Measurements from ENCODE around the gene ZNF286A. TPM values are rescaled to one million over a fixed set of nuclear protein-coding genes. Genes with fewer than 3 reads are reported as not detected.

ZNF286A gene
- total and polyA plus RNA-seq, 2 donors (not counting 1 experiment from before 2014, with no cell fraction given): 31.3 to 45.9 TPM

DNA sequence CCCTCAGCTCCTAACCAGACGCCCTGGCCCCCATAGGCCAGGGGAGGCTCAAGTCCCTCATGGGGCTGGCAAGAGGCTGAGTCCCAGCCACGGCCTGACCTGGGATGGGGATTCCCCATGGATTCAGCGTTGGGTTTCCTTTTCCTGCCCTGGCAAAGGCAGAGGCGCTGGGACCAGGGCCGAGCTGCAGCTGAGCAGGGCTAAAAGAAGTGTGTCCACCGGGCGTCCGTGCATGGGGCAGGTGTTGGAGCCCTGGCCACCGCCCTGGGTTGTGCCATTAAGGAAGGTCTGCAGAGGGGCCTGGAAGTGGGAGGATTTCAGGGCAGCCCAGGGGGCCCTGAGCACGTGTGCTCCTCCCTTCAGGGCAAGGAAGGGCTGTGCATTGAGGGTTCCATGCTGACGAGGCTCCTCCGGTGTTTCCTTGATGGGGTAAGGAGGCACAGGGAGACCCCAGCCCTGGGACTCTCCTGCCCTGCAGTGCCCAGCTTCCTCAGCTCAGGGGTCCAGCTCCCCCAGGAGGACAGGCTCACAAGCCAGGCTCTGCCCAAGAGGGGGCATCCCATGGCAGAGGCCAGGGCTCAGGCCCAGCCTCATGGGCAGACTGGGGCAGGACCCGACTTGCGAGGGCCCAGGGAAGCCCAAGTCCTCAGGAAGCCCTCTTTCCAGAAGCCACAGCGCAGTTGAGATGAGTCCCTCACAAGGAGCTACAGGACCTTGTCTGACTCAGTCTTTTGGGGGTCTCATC, 42.7 kb downstream of the ZNF286A start:
- Histone ChIP-seq H3K9ac (ENCODE audit: insufficient read depth, low read length) (no peak overlapping the region), H3K27me3 (ENCODE audit: control insufficient read depth, insufficient read depth, low read length) (no peaks in the 10 kb centered on the region), H3K27ac (ENCODE audit: insufficient read depth, low read length) (no peak overlapping the region), H3K36me3 (ENCODE audit: control insufficient read depth, insufficient read depth, low read length) (no peaks in the 10 kb centered on the region), H3K4me2 (ENCODE audit: extremely low read depth, insufficient read depth, low read length) (no peak overlapping the region), H3K79me2 (ENCODE audit: control insufficient read depth, insufficient read depth, low read length) (no peaks in the 10 kb centered on the region), H3K4me1 (ENCODE audit: control insufficient read depth, extremely low read depth, insufficient read depth, low read length) (no peaks in the 10 kb centered on the region), H3K4me3 (replicated peaks in 1 of 4; ENCODE audit: control extremely low read depth in 1 of 4, insufficient read depth in 1 of 4, low read depth in 3 of 4, low read length in 4 of 4) (no peak overlapping the region), H3K9me3 (ENCODE audit: control insufficient read depth, insufficient read depth, low read depth, low read length) (no peaks in the 10 kb centered on the region), H2AFZ (ENCODE audit: low read length) (no peak overlapping the region), H4K20me1 (ENCODE audit: control insufficient read depth, extremely low read depth, insufficient read depth, low read length) (no peaks in the 10 kb centered on the region)
- no peak for TF ChIP-seq EZH2 (IDR thresholded peaks at IDR 0.05; ENCODE audit: low read length, missing control alignments)
- TF ChIP-seq, protein P1, sequence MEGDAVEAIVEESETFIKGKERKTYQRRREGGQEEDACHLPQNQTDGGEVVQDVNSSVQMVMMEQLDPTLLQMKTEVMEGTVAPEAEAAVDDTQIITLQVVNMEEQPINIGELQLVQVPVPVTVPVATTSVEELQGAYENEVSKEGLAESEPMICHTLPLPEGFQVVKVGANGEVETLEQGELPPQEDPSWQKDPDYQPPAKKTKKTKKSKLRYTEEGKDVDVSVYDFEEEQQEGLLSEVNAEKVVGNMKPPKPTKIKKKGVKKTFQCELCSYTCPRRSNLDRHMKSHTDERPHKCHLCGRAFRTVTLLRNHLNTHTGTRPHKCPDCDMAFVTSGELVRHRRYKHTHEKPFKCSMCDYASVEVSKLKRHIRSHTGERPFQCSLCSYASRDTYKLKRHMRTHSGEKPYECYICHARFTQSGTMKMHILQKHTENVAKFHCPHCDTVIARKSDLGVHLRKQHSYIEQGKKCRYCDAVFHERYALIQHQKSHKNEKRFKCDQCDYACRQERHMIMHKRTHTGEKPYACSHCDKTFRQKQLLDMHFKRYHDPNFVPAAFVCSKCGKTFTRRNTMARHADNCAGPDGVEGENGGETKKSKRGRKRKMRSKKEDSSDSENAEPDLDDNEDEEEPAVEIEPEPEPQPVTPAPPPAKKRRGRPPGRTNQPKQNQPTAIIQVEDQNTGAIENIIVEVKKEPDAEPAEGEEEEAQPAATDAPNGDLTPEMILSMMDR (conservative IDR thresholded peaks at IDR 0.05 in 1 of 2, IDR thresholded peaks at IDR 0.05 in 1 of 2; ENCODE audit: low read depth in 1 of 2, low read length in 2 of 2): no peak
- no peak for DNase-seq (ENCODE audit: low read depth in 2 of 2)

DNA sequence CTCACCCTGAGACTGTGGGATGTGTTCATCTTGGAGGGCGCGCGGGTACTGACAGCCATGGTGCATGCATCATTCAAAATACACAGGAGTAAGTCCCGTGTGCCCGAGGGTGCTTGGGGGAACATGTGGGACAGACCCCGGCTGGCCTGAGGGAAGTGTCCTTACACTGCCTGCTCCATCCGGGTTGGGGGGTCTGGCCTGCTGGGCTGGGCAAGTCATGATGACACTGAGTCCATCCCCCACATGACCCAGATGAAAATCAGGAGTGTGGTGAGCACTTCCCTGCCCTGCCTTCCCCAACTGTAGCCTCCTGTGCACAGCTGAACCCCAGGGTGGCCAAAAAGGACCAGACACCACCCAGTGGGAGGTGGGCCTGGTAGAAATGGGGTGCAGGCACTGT, 43.4 kb downstream of the ZNF286A start:
- Histone ChIP-seq H3K4me3 (replicated peaks in 1 of 4; ENCODE audit: control extremely low read depth in 1 of 4, insufficient read depth in 1 of 4, low read depth in 3 of 4, low read length in 4 of 4) (no peak overlapping the region), H2AFZ (ENCODE audit: low read length) (no peak overlapping the region), H4K20me1 (ENCODE audit: control insufficient read depth, extremely low read depth, insufficient read depth, low read length) (no peaks in the 10 kb centered on the region), H3K4me1 (ENCODE audit: control insufficient read depth, extremely low read depth, insufficient read depth, low read length) (no peaks in the 10 kb centered on the region), H3K36me3 (ENCODE audit: control insufficient read depth, insufficient read depth, low read length) (no peaks in the 10 kb centered on the region), H3K4me2 (ENCODE audit: extremely low read depth, insufficient read depth, low read length) (no peak overlapping the region), H3K9ac (ENCODE audit: insufficient read depth, low read length) (no peak overlapping the region), H3K27ac (ENCODE audit: insufficient read depth, low read length) (no peak overlapping the region), H3K79me2 (ENCODE audit: control insufficient read depth, insufficient read depth, low read length) (no peaks in the 10 kb centered on the region), H3K9me3 (ENCODE audit: control insufficient read depth, insufficient read depth, low read depth, low read length) (no peaks in the 10 kb centered on the region), H3K27me3 (ENCODE audit: control insufficient read depth, insufficient read depth, low read length) (no peaks in the 10 kb centered on the region)
- DNase-seq (ENCODE audit: low read depth in 2 of 2): no peak
- TF ChIP-seq EZH2 (IDR thresholded peaks at IDR 0.05; ENCODE audit: low read length, missing control alignments): no peak
- TF ChIP-seq, protein P1 (conservative IDR thresholded peaks at IDR 0.05 in 1 of 2, IDR thresholded peaks at IDR 0.05 in 1 of 2; ENCODE audit: low read depth in 1 of 2, low read length in 2 of 2): no peak

DNA sequence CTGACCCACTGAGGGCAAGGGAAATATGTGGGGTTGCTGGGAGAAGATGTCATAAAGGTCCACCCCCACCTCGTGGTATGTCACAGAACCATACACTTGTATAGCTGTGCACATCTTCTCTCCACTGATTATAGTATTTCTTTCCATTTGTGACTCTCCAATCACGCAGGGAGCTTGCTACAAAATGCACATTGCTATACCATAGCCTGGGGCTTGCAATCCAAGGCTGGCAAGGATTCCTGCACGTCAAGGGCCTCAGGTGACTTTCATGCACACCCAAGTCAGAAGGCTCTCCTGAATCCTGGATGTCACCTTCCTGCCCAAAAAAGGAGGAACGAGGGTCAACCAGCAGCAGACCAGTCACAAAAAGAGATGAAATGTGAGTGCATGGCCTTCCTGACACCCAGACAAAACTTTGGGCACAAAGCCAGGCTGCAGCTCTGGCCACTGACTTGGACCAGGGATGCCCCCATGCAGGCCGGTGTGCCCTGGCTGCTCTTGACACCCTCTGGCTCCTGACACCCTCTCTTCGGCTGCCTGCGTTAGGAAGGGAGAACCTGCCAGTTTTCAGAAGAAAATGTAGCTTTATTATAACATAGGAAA, 44.6 kb downstream of the ZNF286A start:
- TF ChIP-seq, protein P1 (conservative IDR thresholded peaks at IDR 0.05 in 1 of 2, IDR thresholded peaks at IDR 0.05 in 1 of 2; ENCODE audit: low read depth in 1 of 2, low read length in 2 of 2): no peak
- no peak for TF ChIP-seq EZH2 (IDR thresholded peaks at IDR 0.05; ENCODE audit: low read length, missing control alignments)

More for the DNA sequence above, 44.6 kb downstream of the ZNF286A start:
- Histone ChIP-seq H3K27me3 (ENCODE audit: control insufficient read depth, insufficient read depth, low read length) (no peaks in the 10 kb centered on the region), H3K27ac (ENCODE audit: insufficient read depth, low read length) (no peak overlapping the region), H3K4me3 (replicated peaks in 1 of 4; ENCODE audit: control extremely low read depth in 1 of 4, insufficient read depth in 1 of 4, low read depth in 3 of 4, low read length in 4 of 4) (no peak overlapping the region), H4K20me1 (ENCODE audit: control insufficient read depth, extremely low read depth, insufficient read depth, low read length) (no peaks in the 10 kb centered on the region), H3K9ac (ENCODE audit: insufficient read depth, low read length) (no peak overlapping the region), H3K36me3 (ENCODE audit: control insufficient read depth, insufficient read depth, low read length) (no peaks in the 10 kb centered on the region), H3K4me2 (ENCODE audit: extremely low read depth, insufficient read depth, low read length) (no peak overlapping the region), H3K4me1 (ENCODE audit: control insufficient read depth, extremely low read depth, insufficient read depth, low read length) (no peaks in the 10 kb centered on the region), H3K9me3 (ENCODE audit: control insufficient read depth, insufficient read depth, low read depth, low read length) (no peaks in the 10 kb centered on the region), H3K79me2 (ENCODE audit: control insufficient read depth, insufficient read depth, low read length) (no peaks in the 10 kb centered on the region), H2AFZ (ENCODE audit: low read length) (no peak overlapping the region)
- no peak for DNase-seq (ENCODE audit: low read depth in 2 of 2)
